GM12875 (cell line): ENCODE results near the gene NCR2.
A peak's percentile ranks its signal among the peaks of the same experiment; 100 is the strongest.

Source experiments
- H3K4me3 ChIP-seq: one replicate; pipeline ENCODE4 v1.5.1; 2011; ENCODE audit warnings: low read depth, low read length, control low read depth
- TF ChIP-seq, protein P1 (sequence below): IDR thresholded peaks from 2 replicates; pipeline ENCODE4 v1.5.1; 2011; ENCODE audit warnings: low read depth, mild to moderate bottlenecking, control low read depth, inconsistent platforms, low read length, moderate library complexity, borderline replicate concordance; ENCODE audit not compliant: insufficient read depth

The NCR2 gene

DNA sequence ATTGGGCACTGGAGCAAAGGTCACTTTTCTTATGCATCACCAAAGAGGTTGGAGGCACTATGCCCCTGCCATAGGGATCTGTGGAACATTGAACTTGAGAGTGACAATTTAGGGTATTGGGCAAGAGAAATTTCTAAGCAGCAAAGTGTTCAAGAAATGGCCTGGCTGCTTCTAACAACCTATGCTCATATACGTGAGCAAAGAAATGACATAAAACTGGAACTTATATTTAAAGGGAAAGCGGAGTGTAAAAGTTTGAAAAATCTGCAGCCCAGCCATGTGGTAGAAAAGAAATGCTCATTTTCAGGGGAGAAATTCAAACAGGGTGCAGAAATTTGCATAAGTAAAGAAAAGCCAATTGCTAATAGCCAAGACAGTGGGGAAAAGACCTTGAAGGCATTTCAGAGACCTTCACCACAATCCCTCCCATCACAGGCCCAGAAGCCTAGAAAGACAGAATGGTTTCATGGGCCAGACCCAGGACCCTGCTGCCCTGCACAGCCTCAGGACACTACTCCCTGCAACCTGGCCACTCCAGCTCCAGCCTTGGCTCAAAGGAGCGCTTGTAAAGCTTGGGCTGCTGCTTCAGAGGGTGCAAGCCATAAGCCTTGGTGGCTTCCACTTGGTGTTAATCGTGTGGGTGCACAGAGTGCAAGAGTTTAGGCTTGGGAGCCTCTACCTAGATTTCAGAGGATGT lies 24.4 kb downstream of the NCR2 start:
- TF ChIP-seq, protein P1, sequence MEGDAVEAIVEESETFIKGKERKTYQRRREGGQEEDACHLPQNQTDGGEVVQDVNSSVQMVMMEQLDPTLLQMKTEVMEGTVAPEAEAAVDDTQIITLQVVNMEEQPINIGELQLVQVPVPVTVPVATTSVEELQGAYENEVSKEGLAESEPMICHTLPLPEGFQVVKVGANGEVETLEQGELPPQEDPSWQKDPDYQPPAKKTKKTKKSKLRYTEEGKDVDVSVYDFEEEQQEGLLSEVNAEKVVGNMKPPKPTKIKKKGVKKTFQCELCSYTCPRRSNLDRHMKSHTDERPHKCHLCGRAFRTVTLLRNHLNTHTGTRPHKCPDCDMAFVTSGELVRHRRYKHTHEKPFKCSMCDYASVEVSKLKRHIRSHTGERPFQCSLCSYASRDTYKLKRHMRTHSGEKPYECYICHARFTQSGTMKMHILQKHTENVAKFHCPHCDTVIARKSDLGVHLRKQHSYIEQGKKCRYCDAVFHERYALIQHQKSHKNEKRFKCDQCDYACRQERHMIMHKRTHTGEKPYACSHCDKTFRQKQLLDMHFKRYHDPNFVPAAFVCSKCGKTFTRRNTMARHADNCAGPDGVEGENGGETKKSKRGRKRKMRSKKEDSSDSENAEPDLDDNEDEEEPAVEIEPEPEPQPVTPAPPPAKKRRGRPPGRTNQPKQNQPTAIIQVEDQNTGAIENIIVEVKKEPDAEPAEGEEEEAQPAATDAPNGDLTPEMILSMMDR = no peak
- no peak overlapping the region for H3K4me3 ChIP-seq

DNA sequence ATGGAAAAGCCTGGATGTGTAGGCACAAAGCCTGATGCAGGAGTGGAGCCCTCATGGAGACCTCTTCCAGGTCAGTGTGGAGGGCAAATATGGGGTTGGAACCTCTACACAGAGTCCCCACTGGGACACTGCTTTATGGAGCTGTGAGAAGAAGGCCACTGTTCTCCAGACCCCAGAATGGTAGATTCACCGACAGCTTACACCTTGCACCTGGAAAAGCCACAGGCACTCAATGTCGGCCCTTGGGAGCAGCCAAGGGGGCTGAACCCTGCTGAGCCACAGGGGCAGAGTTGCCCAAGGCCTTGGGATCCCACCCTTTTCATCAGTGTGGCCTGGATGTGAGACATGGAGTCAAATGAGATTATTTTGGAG lies 24.9 kb downstream of the NCR2 start:
- TF ChIP-seq, protein P1 = no peak
- no peak overlapping the region for H3K4me3 ChIP-seq

DNA sequence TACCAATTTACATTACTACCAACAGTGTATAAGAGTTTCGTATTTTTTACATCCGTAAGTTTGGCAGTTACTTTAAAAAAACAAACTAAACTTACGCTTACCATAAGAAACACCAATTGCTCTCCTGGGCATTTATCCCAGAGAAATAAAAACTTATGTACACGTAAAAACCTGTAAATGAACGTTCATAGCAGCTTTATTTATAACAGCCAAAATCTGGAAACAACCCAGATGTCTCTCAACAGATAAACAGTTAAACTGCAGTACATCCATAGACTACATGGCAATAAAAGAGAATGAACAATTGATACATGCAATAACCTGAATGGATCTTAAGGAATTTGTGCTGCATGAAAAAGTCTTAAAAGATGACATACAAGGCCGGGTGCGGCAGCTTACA lies 30.7 kb downstream of the NCR2 start:
- no peak overlapping the region for H3K4me3 ChIP-seq
- TF ChIP-seq, protein P1 = no peak

DNA sequence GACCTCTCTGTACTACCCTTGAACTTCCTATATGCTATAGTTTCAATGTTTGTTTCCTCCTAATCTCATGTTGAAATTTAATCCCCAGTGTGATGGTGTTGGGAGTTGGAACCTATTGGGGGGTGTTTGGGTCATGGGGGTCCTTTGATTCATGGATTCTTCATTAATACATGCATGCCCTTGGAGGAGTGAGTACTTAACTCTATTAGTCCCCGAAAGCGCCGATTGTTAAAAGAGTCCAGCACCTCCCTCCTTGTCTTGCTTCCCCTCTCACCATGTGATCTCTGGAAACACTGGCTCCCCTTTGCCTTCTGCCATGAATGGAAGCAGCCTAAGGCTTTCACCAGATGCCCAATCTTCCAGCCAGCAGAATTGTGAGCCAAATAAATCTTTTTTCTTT lies 31.7 kb downstream of the NCR2 start:
- TF ChIP-seq, protein P1 = no peak
- no peak overlapping the region for H3K4me3 ChIP-seq

DNA sequence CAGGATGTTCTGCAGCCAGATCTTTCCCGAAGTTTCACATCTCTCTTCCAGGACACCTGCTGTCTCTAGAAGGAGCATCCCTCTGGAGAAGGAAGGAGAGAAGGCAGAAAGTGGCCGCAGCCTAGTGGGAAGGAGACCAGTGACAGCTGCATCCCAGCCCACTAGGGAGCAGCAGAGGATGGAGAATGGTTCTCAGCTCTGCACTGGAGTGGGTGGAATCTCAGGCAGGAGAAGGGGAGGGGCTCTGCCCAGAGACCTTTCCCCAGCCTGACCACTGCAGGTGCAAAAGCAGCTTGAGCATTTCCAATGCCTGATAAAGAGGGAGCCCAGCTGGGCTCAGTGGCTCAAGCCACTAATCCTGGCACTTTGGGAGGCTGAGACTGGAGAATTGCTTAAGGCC lies 32.3 kb downstream of the NCR2 start:
- TF ChIP-seq, protein P1 = peak; percentile 48; the same call in 1 of the 2 replicates
- no peak overlapping the region for H3K4me3 ChIP-seq

DNA sequence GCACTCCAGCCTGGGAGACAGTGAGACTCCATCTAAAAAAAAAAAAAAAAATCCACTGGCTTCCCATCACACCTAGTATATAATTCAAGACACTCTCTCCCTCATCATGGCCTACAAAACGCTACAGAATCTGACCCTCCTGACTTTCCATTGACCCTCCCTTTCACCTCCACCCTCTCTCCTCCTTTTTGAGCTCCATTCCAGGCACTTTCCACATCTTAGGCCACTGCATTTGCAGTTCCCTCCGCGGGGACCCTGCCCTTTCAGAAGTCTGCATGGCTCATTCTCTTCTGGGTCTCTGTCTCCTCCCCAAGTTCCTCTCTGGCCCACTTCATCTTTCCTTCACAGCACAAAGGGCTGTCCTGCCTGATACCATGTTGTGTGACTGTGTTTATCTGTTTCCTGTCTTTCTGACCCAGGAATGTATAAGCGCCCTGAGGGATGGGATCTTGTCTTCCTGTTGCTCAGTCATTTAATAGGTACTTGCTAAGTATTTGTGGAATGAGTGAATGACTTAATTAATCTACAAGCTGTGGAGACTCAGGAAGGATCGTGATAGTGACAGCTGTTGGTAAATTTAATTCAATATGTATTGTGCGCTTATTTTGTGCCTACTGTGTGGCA lies 35.2 kb downstream of the NCR2 start:
- TF ChIP-seq, protein P1 = no peak
- no peak overlapping the region for H3K4me3 ChIP-seq

DNA sequence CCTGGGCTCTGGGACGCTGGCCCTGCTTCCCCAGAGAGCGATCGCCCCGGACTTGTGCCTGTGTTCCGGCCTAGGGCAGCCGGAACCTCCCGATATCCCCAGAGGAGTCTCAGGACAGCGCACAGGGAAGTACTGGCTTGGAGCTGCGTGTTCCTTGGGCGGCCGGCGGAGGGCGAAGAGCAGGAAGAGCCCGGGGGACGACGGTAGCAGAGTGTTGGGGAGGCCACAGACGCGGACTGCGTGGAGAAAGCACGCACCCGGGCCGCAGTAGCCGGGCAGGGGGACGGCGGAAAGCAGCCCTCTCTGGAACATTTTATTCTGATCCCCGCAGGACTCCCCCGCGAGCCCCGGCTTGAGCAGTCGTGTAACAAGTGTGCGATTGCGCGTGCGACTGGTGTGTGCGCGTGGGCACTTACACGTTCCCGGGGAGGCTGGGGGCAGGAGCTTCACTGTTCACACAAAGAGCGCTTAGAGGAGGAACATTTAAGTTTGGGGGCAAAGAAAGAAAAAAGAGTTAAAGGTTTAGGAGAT lies 36.1 kb downstream of the NCR2 start:
- TF ChIP-seq, protein P1 = no peak
- H3K4me3 ChIP-seq = no peak overlapping the region
